PC-3 (cell line): Measurements from ENCODE around the gene TM4SF18. TPM values are rescaled to one million over a fixed set of nuclear protein-coding genes. Genes with fewer than 3 reads are reported as not detected.

ENCODE experiments used
- ATAC-seq: fragments of 200-7000 bp; cut with Tn5 transposase; 2 replicates; pipeline ENCODE4 v1.9.1; 2020; ENCODE audit warnings: mild to moderate bottlenecking, moderate library complexity
- BruUV-seq: library from RNA; stranded (reverse); fragments of 400-500 nt; replicated peaks from 2 replicates; lab custom pipeline; 2021; lab: Mats Ljungman, UMichigan
- CTCF ChIA-PET: fragments of 300-600 bp; sonication (Branson Sonifier 250); formaldehyde crosslinking; loops from one replicate; lab custom pipeline; 2022; ENCODE audit warnings: antibody characterized with exemption; lab: Charles Lee
- POLR2A ChIA-PET: fragments of 300-600 bp; sonication (Branson Sonifier 250); formaldehyde crosslinking; loops from one replicate; lab custom pipeline; 2022; ENCODE audit warnings: antibody characterized with exemption; ENCODE audit not compliant: unreplicated experiment; lab: Charles Lee
- DNase-seq: peaks from one replicate; pipeline ENCODE4 v3.0.0-alpha.2; 2015
- H2AFZ ChIP-seq: fragments of 300-600 bp; sonication (generic); 2 replicates; pipeline ENCODE4 v1.6.0; 2016; ENCODE audit warnings: antibody characterized with exemption, low read length
- H3F3A ChIP-seq: fragments of 300-600 bp; sonication (generic); one replicate; pipeline ENCODE4 v1.6.0; 2017; ENCODE audit warnings: antibody characterized with exemption, low read length, control low read depth, mild to moderate bottlenecking; ENCODE audit not compliant: unreplicated experiment
- H3K27ac ChIP-seq: fragments of 300-600 bp; sonication (generic); 2 replicates; pipeline ENCODE4 v1.5.1; 2016; ENCODE audit warnings: mild to moderate bottlenecking, low read length
- H3K27me3 ChIP-seq: fragments of 300-600 bp; sonication (generic); 2 replicates; pipeline ENCODE4 v1.6.1; 2016; ENCODE audit warnings: low read length, mixed read lengths
- H3K36me3 ChIP-seq: fragments of 300-600 bp; sonication (generic); 2 replicates; pipeline ENCODE4 v1.6.1; 2016; ENCODE audit warnings: low read depth, mixed run types, low read length, mixed read lengths
- H3K4me1 ChIP-seq: fragments of 300-600 bp; sonication (generic); 2 replicates; pipeline ENCODE4 v1.5.1; 2016; ENCODE audit warnings: low read length; ENCODE audit not compliant: insufficient read depth
- H3K4me2 ChIP-seq: fragments of 300-600 bp; sonication (generic); 2 replicates; pipeline ENCODE4 v1.6.0; 2016; ENCODE audit warnings: low read length
- H3K4me3 ChIP-seq: fragments of 300-600 bp; sonication (generic); 2 replicates; pipeline ENCODE4 v1.5.1; 2016; ENCODE audit warnings: mild to moderate bottlenecking, low read length, mixed read lengths
- H3K79me2 ChIP-seq: fragments of 300-600 bp; sonication (generic); 2 replicates; pipeline ENCODE4 v1.6.1; 2017; ENCODE audit warnings: low read length, mixed read lengths
- H3K9ac ChIP-seq: fragments of 300-600 bp; sonication (generic); 2 replicates; pipeline ENCODE4 v1.6.0; 2016; ENCODE audit warnings: mild to moderate bottlenecking, low read length
- H3K9me2 ChIP-seq: fragments of 300-600 bp; sonication (generic); replicated peaks from 2 replicates; pipeline ENCODE4 v1.6.1; 2016; ENCODE audit warnings: mixed run types, low read length, mixed read lengths
- H3K9me3 ChIP-seq: fragments of 300-600 bp; sonication (generic); 2 replicates; pipeline ENCODE4 v1.6.1; 2016; ENCODE audit warnings: low read length, mixed read lengths
- H4K20me1 ChIP-seq: fragments of 300-600 bp; sonication (generic); 2 replicates; pipeline ENCODE4 v1.6.1; 2016; ENCODE audit warnings: low read length, mixed read lengths
- EZH2 ChIP-seq: fragments of 300-600 bp; sonication (generic); IDR thresholded peaks from one replicate; pipeline ENCODE4 v1.6.1; 2017; ENCODE audit warnings: antibody characterized with exemption, mild to moderate bottlenecking, low read length; ENCODE audit not compliant: unreplicated experiment
- EZH2phosphoT487 ChIP-seq: fragments of 300-600 bp; sonication (generic); IDR thresholded peaks from 2 replicates; pipeline ENCODE4 v1.6.1; 2018; ENCODE audit warnings: mild to moderate bottlenecking, antibody characterized with exemption, low read length, borderline replicate concordance
- intact Hi-C: fragments of 100-400 bp; cut with micrococcal nuclease; formaldehyde crosslinking; loops from 2 replicates; pipeline ENCODE4 v1.9.0; 2023
- total RNA-seq: library from RNA; depleted of rRNA; stranded (reverse); fragments of >200 nt; gene quantifications from 2 replicates; pipeline ENCODE4 v1.2.3, GENCODE V29; 2014
- TF ChIP-seq, protein P1 (sequence below): fragments of 300-600 bp; sonication (generic); conservative IDR thresholded peaks from 2 replicates; pipeline ENCODE4 v1.5.1; 2017; ENCODE audit warnings: antibody characterized with exemption, low read depth, mild to moderate bottlenecking, low read length

The TM4SF18 gene
- total RNA-seq, 1 experiment from 2014 or later, result 0.40 TPM

DNA sequence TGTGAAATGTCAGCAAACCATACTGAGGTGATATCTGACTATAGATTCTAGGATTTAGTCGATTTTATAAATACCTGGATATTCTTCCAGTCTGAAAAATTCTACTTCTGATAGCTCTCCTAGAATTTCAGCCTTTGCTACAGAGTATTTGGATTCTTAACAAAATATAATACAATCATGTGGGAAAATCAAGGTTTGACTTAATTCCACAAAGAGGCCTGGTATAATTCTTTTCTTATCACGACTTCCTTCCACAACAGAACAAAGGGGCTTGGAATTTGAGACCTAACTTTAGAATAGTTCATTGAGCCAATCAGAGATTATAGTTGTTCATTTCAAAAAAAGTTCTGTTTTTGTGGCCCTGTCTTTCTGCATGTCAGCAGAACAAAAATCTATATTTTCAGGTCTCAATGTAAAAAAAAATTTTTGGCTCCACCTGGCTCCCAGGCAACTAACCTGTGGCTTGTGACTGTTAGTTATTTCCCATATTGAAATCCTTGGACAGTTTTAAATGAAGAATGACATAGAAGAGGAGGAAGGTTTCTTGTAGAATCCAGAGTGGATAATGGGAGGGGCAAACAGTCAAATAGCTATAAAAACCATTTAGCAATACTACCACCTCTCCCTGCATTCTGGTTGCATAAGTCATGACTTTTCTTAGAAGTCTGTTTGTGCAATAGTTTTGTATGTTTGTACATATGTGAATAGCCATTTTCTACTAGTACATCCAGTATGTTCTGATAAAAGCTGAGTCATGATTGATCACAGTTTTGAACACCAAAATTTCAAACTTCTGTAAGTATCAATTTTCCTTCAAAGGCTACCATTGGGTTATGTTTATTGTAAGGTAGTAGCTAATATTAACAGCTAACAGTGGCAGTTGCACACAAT, 40.0 kb upstream of the TM4SF18 start:
- H3K36me3 ChIP-seq, result peaks cover 76% of the 10 kb centered on the region
- peaks cover 54% of the 10 kb centered on the region for H3F3A ChIP-seq
- peak overlapping the region; percentile 99 for H3K27ac ChIP-seq
- H3K79me2 ChIP-seq, result peaks cover 70% of the 10 kb centered on the region
- peak overlapping the region; percentile 92 for H3K4me2 ChIP-seq
- peaks cover 47% of the 10 kb centered on the region for H4K20me1 ChIP-seq
- no peaks in the 10 kb centered on the region for H3K27me3 ChIP-seq
- no peaks in the 10 kb centered on the region for H3K9me2 ChIP-seq
- DNase-seq, result peak; percentile 90
- H3K9me3 ChIP-seq, result no peaks in the 10 kb centered on the region
- no peak for TF ChIP-seq EZH2phosphoT487
- TF ChIP-seq, protein P1, sequence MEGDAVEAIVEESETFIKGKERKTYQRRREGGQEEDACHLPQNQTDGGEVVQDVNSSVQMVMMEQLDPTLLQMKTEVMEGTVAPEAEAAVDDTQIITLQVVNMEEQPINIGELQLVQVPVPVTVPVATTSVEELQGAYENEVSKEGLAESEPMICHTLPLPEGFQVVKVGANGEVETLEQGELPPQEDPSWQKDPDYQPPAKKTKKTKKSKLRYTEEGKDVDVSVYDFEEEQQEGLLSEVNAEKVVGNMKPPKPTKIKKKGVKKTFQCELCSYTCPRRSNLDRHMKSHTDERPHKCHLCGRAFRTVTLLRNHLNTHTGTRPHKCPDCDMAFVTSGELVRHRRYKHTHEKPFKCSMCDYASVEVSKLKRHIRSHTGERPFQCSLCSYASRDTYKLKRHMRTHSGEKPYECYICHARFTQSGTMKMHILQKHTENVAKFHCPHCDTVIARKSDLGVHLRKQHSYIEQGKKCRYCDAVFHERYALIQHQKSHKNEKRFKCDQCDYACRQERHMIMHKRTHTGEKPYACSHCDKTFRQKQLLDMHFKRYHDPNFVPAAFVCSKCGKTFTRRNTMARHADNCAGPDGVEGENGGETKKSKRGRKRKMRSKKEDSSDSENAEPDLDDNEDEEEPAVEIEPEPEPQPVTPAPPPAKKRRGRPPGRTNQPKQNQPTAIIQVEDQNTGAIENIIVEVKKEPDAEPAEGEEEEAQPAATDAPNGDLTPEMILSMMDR, result no peak
- no peak for TF ChIP-seq EZH2
- ChIA-PET CTCF (interaction anchor here (0.6 to 1.3 kb wide), 2 partner anchors 13 to 22 kb away, joined by 4 to 5 read pairs; no protein-coding TSS in a partner anchor), POLR2A (interaction anchor here (0.6 to 1.3 kb wide), 10 partner anchors 9 to 435 kb away, joined by 3 to 9 read pairs (median 4); no protein-coding TSS in a partner anchor)
- no peak overlapping the region for H2AFZ ChIP-seq
- peak overlapping the region; percentile 93; the same call in 1 of the 2 replicates for H3K9ac ChIP-seq
- intact Hi-C loops, result loop anchor here (10.0 kb wide), 1 partner anchor 281 kb away; the partner anchor contains the start of gene WWTR1
- peak overlapping the region; percentile 90 for H3K4me3 ChIP-seq
- H3K4me1 ChIP-seq, result peaks cover 82% of the 10 kb centered on the region
- ATAC-seq, result no peak
- BruUV-seq, result no TSS peak

DNA sequence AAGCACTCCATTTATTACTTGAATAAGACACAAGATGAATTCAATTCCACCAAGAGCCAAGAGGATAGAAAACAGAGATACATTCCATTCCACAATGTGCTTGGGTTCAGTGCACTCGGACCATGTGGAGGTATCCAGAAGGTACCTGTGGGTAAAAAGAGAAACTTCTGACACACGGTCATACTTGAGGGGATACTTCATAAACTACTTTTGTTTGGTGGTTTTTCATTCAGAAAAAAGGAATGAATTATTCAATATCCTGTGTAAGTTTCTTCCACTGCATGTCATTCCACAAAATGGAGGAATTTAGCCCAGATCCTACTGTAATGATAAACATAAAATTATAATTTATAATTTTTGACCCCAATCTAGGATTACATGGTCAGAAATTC, 38.3 kb upstream of the TM4SF18 start:
- H3K9me2 ChIP-seq, result no peaks in the 10 kb centered on the region
- DNase-seq, result no peak
- no peak overlapping the region for H2AFZ ChIP-seq
- peaks cover 42% of the 10 kb centered on the region for H4K20me1 ChIP-seq
- no peak for ATAC-seq
- H3F3A ChIP-seq, result peaks cover 55% of the 10 kb centered on the region
- H3K4me2 ChIP-seq, result peak overlapping the region; percentile 92
- intact Hi-C loops, result loop anchor here (10.0 kb wide), 1 partner anchor 283 kb away; the partner anchor contains the start of gene WWTR1
- no peak for TF ChIP-seq EZH2
- TF ChIP-seq, protein P1, result no peak
- no peak for TF ChIP-seq EZH2phosphoT487
- H3K79me2 ChIP-seq, result peaks cover 62% of the 10 kb centered on the region
- CTCF ChIA-PET, result no interaction called here
- peaks cover 86% of the 10 kb centered on the region for H3K4me1 ChIP-seq
- POLR2A ChIA-PET, result interaction anchor here (0.6 kb wide), 1 partner anchor 19 kb away, joined by 4 read pairs; no protein-coding TSS in a partner anchor
- no peaks in the 10 kb centered on the region for H3K27me3 ChIP-seq
- H3K9me3 ChIP-seq, result no peaks in the 10 kb centered on the region
- H3K27ac ChIP-seq, result peak overlapping the region; percentile 99
- no TSS peak for BruUV-seq
- peak overlapping the region; percentile 35; the same call in 1 of the 2 replicates for H3K9ac ChIP-seq
- H3K36me3 ChIP-seq, result peaks cover 76% of the 10 kb centered on the region
- peak overlapping the region; percentile 90 for H3K4me3 ChIP-seq
